HG03457 (cell line): ENCODE results near the gene SINHCAF.

Experiments used
- ATAC-seq: cut with Tn5 transposase; IDR thresholded peaks from one replicate; pipeline ENCODE4 v1.9.1; 2021; ENCODE audit warnings: moderate number of reproducible peaks; ENCODE audit not compliant: unreplicated experiment

SINHCAF gene

DNA sequence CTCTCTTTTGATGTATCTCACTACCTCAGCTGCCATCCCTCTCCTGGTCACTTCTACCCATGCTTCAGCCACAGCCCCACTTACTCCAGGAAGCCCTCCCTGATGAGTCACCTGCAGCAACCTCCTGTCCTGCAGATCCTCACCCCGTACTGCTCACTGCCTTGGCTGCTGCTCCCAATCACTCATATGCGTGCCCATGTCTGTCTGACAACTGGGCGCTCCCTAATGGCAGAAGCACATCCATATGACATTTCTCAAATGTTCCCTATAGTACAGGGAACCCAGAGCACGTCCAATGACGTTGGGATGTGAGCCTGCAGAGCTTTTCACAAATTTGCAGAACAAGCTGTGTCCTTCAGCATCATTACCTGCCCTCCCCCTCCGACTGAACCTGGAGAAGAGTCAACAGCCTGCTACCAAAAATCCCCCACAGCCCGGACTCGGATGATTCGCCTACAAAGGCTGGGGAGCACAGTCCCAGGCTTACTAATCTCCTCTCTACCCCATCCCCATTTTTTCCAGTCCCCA lies 90.0 kb downstream of the SINHCAF start:
- ATAC-seq, result no peak

DNA sequence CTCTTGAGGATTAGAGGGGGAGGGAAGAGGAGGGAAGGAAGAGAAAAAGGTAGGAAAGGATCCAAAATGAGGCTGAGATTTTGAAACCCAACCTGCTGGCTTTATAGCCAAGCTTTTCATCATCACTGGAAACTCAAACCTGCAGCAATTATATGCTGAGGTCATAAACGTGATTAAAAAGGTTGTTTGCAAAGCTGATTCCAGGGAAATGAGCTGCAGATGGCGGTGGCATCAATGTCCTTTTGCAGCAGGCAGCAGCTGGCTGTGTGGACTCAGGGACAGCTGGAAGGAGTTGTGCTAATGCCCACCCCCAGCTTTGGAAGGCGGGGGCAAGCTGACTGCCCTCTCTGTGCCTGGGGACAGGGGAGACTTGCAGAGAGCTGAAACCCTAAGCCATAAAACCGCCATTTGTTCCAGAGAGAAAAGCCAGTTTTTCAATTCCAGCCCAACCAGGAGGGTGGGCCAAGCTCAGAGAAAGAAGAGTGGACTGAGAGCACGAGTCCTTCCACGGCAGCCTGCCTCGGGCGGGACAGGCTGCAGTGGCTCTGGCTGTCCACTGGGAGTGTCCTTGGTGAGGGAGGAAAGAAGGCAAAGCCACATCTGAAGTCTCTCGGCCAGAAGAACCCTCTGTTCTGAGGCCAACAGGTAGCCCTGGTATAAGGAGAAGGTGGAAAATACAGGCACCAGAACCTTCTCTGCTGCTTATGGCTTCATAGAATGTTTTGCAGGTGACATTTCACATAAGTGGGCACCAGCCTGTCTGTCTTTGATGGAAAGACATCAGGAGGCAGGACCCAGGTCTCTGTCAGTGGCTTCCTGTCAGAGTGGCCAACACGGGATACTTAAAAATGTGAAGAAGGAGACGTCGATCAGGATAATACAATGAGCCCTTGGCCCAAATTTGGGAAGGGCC lies 90.7 kb downstream of the SINHCAF start:
- no peak for ATAC-seq

DNA sequence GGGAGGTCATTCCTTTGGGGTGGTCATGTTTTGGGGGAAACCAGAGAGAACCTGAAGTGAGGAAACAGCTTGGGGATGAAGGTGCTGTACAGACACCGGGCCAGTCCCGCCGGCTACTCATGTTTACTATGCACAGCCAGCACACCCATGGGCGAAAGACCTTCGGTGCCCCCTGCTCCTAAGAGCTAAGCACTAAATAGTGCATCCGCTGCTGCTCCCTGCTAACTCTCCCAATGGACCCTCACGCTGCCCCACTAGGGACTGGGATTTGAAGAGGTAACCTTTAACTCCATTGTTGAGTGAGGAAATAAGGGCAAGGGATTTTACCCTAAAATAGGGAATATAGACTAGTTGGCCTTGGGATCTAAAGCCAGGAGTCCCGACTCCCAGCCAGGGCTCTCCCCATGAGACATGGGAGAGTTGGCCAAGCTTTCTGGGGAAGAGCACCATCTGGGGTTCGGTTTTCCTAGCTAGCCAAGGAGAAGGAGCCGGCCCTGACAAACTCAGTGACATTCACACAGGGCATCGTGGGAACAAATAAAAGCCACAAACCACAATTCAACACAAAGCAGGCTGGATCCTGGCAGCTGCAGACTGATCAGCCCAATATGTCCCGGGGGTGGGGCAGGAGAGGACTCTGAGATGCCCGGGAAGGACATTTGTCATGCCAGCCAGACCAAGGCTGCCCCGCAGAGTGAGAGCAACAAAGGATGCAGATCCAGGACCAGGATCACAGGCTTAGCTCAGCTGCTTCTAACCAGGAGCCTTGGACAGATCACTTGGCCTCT lies 91.7 kb downstream of the SINHCAF start:
- no peak for ATAC-seq

DNA sequence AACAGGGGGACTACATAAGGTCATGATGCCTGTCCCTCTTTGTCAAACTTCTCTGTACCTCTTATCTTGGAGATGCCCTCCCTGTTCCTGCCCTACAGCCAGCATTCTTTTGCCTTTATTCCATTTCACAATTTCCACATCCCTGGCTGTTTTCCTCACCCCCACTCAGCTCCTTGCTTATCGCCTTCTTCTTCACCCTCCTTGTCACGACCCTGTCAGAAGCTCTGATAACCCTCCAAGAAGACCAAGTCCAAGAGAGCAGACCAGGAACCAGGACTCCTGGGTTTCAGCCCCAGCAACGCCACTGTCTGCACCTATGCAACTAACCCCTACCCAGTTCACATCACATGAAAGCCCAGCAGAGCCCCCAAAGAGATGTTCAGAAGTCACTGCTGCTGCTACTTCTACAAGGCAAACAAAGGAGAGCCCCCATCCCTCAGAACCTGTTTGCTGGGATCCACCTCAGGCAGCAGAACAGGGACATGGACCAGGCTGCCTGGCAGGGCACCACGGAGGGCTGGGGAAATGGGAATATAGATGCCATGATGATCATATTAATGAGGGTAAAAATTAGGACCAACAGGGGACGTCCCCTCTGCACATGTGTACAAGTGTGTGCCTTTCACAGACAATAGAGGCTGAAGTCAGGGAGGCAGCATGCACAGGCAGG lies 92.8 kb downstream of the SINHCAF start:
- no peak for ATAC-seq

DNA sequence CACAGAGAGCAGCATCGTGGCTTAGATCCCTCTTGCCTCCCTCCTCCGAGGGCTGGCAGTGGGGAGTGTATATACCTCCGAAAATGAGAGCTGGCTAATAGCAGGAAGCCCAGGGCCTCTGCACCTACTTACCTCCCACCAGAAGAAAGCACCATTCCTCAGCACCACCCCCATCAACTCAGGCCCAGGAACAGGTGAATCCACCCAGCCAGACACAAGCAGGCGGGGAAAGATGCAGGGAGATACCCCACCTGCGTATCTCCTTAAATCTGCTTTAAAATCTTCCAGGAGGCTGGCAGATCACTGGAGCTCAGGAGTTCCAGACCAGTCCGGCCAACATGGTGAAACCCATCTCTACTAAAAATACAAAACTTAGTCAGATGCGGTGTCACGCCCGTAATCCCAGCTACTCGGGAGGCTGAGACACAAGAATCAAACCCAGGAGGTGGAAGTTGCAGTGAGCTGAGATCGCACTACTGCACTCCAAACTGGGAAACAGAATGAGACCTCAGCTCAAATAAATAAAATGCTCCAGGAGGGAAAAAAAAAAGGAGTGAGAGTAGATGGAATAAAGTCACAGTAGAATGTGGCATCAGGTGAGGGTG lies 93.5 kb downstream of the SINHCAF start:
- no peak for ATAC-seq

DNA sequence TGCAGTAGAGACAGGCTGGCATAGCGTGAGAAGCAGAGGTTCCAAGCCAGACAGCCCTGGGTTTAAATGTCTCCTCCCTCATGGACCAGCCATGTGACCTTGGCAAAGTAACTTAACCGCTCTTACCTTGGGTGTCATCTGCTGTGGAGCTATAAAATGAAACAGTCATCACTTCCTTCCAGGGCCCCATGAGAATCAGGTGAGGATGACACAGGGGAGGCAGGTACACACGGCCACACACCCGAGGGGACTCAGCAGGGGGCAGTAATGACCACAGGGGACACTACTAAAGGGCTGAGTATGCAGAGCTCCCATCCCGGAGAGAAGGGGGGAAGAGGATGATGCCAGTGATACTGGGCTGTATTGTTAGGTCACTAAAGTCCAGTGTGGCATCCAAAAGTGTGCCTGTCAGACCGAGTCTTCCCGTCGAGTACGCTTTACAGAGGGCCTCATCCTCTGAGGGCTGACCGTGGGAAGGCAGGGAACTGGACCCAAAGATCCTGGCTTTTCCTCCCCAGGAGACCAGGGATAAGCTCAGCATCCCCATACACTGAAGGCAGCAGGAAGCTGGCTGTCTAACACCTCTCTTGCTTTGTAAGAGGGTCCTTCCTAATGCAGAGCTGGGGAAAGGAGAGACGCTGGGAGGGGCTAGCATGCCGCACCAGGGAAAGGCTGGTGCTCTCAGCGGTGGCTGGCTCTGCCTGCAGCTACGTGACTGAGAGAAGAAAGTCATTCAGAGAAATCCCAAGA lies 94.2 kb downstream of the SINHCAF start:
- ATAC-seq, result no peak
